LHCN-M2 (cell line): Measurements from ENCODE around the gene CAV2. TPM values are rescaled to one million over a fixed set of nuclear protein-coding genes. Genes with fewer than 3 reads are reported as not detected.

Source experiments
- DNase-seq: peaks from one replicate; pipeline ENCODE4 v3.0.0-alpha.2; 2012; ENCODE audit warnings: low read depth
- total RNA-seq: library from RNA; depleted of rRNA; stranded (reverse); fragments of >200 nt; gene quantifications from 2 replicates; pipeline ENCODE4 v1.2.3, GENCODE V29; 2014; rRNA removed

The CAV2 gene
- total RNA-seq, 1 experiment from 2014 or later, result 259 TPM

DNA sequence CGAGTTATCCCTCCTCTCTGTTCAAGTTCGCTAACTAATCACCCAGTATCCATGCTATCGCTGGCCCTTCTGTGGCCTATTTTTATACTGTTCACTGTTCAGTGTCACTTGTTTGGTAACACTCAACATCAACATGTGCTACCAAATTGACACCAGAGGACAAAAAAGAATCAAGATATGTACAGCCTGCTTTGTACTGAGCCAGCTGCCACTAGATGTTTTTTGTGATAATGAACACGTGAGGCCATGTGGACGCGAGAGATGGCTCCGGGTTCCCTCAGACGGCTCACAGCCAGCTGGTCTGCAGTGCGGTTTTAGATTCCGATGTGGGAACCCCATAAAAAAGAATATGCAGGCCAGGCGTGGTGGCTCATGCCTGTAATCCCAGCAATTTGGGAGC, 46.5 kb downstream of the CAV2 start:
- no peak for DNase-seq

DNA sequence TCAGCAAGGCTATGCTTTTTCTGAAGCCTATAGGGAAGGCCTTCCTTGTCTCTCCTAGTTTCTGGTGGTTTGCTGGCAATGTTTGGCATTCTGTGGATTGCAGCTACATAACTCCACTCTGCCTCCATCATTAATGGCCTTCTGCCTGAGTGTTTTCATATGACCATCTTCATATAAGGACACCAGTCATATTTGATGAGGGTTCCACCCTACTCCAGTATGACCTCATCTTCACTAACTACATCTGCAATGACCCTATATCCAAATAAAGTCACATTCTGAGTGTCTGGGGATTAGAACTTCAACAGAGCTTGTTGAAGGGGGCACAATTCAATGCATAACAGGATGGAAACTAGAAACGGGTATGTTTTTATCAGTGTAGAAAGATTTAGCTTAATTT, 47.4 kb downstream of the CAV2 start:
- DNase-seq, result no peak

DNA sequence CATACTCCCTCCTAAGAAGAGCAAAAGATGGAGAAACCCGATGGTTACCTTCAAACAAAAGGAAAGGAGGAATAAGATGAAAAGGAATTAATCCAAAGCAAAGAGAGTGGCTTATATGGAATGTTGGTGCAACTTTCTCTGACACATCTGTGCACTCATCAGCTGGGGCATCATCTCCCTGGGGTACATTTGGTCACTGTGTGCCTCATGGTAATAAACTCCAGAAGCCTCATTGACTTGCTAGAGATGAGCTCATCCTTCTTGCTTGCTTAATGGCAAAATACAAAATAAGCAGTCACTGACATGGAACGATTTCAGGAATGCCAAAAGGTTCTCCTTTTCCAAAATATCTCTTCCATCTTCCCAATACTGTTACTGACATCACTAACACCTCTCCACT, 47.8 kb downstream of the CAV2 start:
- DNase-seq, result peak; percentile 94

- DNase-seq, result no peak
Measured at GRCh38 chr7:116548506-116548905, 49.0 kb downstream of the CAV2 start.

DNA sequence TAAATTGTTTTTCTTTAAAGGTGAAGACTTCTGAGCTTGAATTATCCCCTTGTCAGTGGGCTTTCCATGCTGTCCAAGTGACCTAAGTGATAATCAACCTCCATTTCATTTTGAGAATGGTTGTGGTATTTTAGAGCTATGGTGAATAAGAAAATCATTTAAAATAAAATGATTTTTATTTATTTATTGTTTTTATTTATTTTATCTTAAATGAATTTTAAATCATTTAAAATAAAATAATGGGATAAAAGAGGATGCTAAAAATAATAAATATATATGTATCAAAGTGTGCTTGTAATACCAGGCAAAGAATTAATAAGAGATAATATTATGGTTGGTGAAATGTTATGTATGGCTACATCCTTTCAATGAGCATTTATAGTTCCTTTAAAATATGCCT, 49.8 kb downstream of the CAV2 start:
- no peak for DNase-seq

- no peak for DNase-seq
Measured at GRCh38 chr7:116551692-116552091, 52.2 kb downstream of the CAV2 start.

- DNase-seq, result peak; percentile 88
Measured at GRCh38 chr7:116552602-116553001, 53.1 kb downstream of the CAV2 start.

GRCh38 chr7:116553168-116553964, 53.8 kb downstream of the CAV2 start:
- DNase-seq, result no peak

DNA sequence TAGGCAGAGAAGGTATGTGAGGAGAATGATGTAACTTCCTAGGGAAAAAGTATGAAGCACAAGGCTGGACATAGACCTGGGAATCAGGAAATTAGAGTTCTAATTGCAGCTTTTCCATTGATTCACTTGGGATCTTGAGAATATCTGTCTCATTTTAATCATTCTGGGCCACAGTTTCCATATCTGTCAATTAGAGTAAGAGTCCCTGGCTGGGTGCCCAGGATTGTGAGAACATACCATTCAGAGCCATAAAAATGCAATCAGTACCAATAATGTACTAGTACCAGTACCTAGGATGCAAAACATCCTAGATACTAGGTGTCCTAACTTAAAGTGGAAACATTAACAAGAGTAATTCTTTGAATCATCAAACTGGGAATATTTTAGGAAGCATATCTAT, 54.9 kb downstream of the CAV2 start:
- no peak for DNase-seq

DNA sequence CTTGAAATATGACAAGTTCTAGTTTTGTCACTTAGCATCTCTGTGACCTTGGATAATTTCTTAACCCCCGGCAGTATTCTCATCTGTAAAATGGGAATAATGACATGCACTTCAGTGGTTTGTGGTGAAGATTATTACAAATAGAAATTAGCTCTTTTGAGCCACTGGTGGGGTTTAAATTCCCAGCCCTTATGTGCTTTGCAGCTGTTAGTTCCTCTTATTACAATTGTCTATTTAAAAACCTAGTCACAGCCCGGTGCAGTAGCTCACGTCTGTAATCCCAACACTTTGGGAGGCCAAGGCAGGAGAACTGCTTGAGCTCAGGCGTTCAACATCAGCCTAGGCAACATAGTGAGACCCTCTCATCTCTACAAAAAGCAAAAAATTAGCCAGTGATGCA, 55.4 kb downstream of the CAV2 start:
- DNase-seq, result peak; percentile 82

DNA sequence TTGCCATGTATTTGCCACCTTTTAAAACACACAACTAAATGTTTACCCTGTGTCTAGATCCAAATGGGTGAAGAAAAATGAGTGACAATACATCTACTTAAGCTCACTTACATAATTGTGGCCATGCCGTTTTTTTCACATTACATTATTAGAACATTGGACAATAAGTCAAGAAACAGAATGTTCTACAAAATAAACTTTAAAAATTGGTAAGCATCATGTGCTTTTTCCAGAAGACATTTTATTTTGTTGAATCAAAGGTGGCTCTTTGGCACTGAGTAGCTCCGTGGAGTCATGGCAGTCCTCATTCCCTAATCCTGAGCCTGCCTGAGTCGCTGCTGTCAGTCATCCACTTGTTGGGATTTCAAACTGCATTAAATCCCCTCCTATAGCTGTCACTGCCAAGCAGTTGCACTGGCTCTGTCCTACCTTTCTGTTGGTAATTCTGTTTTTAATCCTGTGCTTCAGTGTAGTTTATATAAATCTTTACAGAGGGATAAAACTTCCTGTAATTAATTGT, 57.6 kb downstream of the CAV2 start:
- DNase-seq, result no peak

GRCh38 chr7:116557901-116558300, 58.4 kb downstream of the CAV2 start:
- DNase-seq, result no peak

Other genes with a start within 250 kb of the CAV2 start
- gene CAV1, start 25.3 kb downstream of the CAV2 start, total RNA-seq, result 1,409 and 1,463 TPM in 2 replicates
- gene MET, start 172.5 kb downstream of the CAV2 start, total RNA-seq, result 133 and 149 TPM in 2 replicates